ENCODE measurements around the gene OR52N5. TPM values are rescaled to one million over a fixed set of nuclear protein-coding genes. Genes with fewer than 3 reads are reported as not detected.
A peak's percentile ranks its signal among the peaks of the same experiment; 100 is the strongest.

OR52N5 gene
- total RNA-seq, 1 donor from 2014 or later, result not detected

DNA sequence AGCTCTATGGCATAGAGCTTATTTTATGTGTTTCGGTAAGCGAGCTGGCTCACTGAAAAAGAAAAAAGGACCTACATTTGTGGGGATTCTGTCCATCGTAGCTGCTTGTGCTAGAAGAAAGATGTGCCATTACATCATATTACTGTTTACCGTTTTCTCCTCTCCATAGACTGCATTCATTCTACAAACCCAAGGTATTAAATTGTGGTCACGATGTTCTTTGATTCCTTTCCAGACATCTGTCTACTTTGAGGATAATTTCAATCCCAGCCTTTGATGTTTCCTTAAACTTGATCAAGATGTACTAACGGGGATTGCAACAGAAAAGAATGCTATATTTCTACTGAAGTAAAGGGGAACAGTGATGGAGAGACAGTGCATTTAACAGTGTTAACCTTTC is 13.4 kb upstream of the OR52N5 start:
- no peaks in the 10 kb centered on the region for H3K9me3 ChIP-seq (ENCODE audit: insufficient read depth, low read depth, low read length)
- Mint-ChIP-seq H3K27ac (ENCODE audit: unreplicated experiment) (no peak overlapping the region), H3K27me3 (ENCODE audit: low read depth, unreplicated experiment) (no peaks in the 10 kb centered on the region), H3K4me1 (ENCODE audit: low read depth, unreplicated experiment) (no peaks in the 10 kb centered on the region), H3K36me3 (ENCODE audit: low read depth, unreplicated experiment) (no peaks in the 10 kb centered on the region), H3K4me3 (ENCODE audit: unreplicated experiment) (no peak overlapping the region), H3K9me3 (ENCODE audit: unreplicated experiment) (no peaks in the 10 kb centered on the region)
- H3K27me3 ChIP-seq (ENCODE audit: insufficient read depth, low read length), result no peaks in the 10 kb centered on the region
- H3K36me3 ChIP-seq (ENCODE audit: insufficient read depth, low read length), result no peaks in the 10 kb centered on the region
- TF ChIP-seq, protein P1, sequence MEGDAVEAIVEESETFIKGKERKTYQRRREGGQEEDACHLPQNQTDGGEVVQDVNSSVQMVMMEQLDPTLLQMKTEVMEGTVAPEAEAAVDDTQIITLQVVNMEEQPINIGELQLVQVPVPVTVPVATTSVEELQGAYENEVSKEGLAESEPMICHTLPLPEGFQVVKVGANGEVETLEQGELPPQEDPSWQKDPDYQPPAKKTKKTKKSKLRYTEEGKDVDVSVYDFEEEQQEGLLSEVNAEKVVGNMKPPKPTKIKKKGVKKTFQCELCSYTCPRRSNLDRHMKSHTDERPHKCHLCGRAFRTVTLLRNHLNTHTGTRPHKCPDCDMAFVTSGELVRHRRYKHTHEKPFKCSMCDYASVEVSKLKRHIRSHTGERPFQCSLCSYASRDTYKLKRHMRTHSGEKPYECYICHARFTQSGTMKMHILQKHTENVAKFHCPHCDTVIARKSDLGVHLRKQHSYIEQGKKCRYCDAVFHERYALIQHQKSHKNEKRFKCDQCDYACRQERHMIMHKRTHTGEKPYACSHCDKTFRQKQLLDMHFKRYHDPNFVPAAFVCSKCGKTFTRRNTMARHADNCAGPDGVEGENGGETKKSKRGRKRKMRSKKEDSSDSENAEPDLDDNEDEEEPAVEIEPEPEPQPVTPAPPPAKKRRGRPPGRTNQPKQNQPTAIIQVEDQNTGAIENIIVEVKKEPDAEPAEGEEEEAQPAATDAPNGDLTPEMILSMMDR (IDR thresholded peaks at IDR 0.05; ENCODE audit: insufficient read depth, low read depth, low read length), result no peak
- no peak for TF ChIP-seq EZH2 (IDR thresholded peaks at IDR 0.05; ENCODE audit: insufficient read depth, low read length)
- no peak overlapping the region for H2AFZ ChIP-seq (ENCODE audit: low read depth, low read length)
- no peak overlapping the region for H3K9ac ChIP-seq (ENCODE audit: low read length)
- no peaks in the 10 kb centered on the region for H3K79me2 ChIP-seq (ENCODE audit: insufficient read depth, low read length)
- H3K4me1 ChIP-seq (ENCODE audit: insufficient read depth, low read length), result no peaks in the 10 kb centered on the region
- no peak overlapping the region for H3K27ac ChIP-seq (ENCODE audit: low read depth, low read length)
- FAIRE-seq (no peak), DNase-seq (ENCODE audit: low read depth) (no peak)
- H3K4me3 ChIP-seq (ENCODE audit: insufficient read depth, low read depth, low read length), result no peak overlapping the region
- H4K20me1 ChIP-seq (ENCODE audit: insufficient read depth, low read length), result no peaks in the 10 kb centered on the region
- H3K4me2 ChIP-seq (ENCODE audit: low read length), result no peak overlapping the region

DNA sequence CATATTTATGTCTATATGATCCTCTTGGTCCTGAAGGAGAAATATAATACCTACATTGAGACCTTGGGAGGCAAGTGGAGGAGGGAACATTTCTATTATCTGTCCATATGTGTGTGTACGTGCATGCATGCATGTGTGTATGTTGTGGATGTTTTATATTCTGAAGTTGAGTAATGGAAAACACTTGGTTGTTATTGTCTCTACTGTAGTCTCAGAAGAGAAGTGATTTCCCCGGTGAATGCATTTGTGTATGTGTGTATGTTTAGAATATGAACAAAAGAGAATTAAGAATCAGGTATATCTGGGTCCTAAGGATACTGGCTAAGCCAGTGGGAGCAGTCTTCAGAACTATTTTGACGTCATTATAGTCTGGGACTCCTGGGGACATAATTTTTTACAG is 8.0 kb upstream of the OR52N5 start, which contains the start of gene OR52N1:
Gene OR52N1 (minus strand): TSS at position 101 of the 400 bp plus-strand sequence. CDS start 2,449 bp downstream, outside the sequence.
- no peaks in the 10 kb centered on the region for H3K4me1 Mint-ChIP-seq (ENCODE audit: low read depth, unreplicated experiment)
- FAIRE-seq (no peak), DNase-seq (ENCODE audit: low read depth) (no peak)
- no peak within 1 kb of the TSS for H3K4me3 ChIP-seq (ENCODE audit: insufficient read depth, low read depth, low read length)
- H3K9me3 ChIP-seq (ENCODE audit: insufficient read depth, low read depth, low read length), result no peaks in the 10 kb centered on the region
- H3K36me3 ChIP-seq (ENCODE audit: insufficient read depth, low read length), result no peaks in the 10 kb centered on the region
- no peak within 1 kb of the TSS for H3K4me2 ChIP-seq (ENCODE audit: low read length)
- no peaks in the 10 kb centered on the region for H4K20me1 ChIP-seq (ENCODE audit: insufficient read depth, low read length)
- no peaks in the 10 kb centered on the region for H3K27me3 ChIP-seq (ENCODE audit: insufficient read depth, low read length)
- no peaks in the 10 kb centered on the region for H3K79me2 ChIP-seq (ENCODE audit: insufficient read depth, low read length)
- no peak within 1 kb of the TSS for H3K9ac ChIP-seq (ENCODE audit: low read length)
- H3K4me3 Mint-ChIP-seq (ENCODE audit: unreplicated experiment), result no peak within 1 kb of the TSS
- no peaks in the 10 kb centered on the region for H3K27me3 Mint-ChIP-seq (ENCODE audit: low read depth, unreplicated experiment)
- H3K27ac Mint-ChIP-seq (ENCODE audit: unreplicated experiment), result no peak within 1 kb of the TSS
- H3K9me3 Mint-ChIP-seq (ENCODE audit: unreplicated experiment), result no peaks in the 10 kb centered on the region
- H3K27ac ChIP-seq (ENCODE audit: low read depth, low read length), result no peak within 1 kb of the TSS
- H2AFZ ChIP-seq (ENCODE audit: low read depth, low read length), result no peak within 1 kb of the TSS
- H3K4me1 ChIP-seq (ENCODE audit: insufficient read depth, low read length), result no peaks in the 10 kb centered on the region
- no peak for TF ChIP-seq EZH2 (IDR thresholded peaks at IDR 0.05; ENCODE audit: insufficient read depth, low read length)
- TF ChIP-seq, protein P1 (IDR thresholded peaks at IDR 0.05; ENCODE audit: insufficient read depth, low read depth, low read length), result no peak
- H3K36me3 Mint-ChIP-seq (ENCODE audit: low read depth, unreplicated experiment), result no peaks in the 10 kb centered on the region

DNA sequence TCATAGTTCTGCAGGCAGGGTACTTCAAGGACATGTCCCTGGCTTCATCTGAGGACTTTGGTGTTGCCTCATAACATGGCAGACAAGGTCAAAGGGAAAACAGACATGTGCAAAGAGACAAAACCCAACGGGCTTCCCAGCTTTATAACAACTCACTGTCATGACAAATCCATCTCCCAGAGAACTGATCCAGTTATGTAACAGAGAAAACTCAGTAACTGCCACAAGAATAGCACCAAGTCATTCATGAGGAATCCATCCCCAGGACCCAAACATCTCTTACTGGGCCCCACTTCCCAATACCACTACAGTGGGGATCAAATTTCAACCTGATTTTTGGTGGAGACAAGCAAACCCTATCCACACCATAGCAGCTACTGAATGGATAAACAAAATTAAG is 16.1 kb downstream of the OR52N5 start:
- Histone ChIP-seq H3K4me1 (ENCODE audit: insufficient read depth, low read length) (no peaks in the 10 kb centered on the region), H3K79me2 (ENCODE audit: insufficient read depth, low read length) (no peaks in the 10 kb centered on the region), H3K9me3 (ENCODE audit: insufficient read depth, low read depth, low read length) (no peaks in the 10 kb centered on the region), H4K20me1 (ENCODE audit: insufficient read depth, low read length) (no peaks in the 10 kb centered on the region), H3K4me2 (ENCODE audit: low read length) (no peak overlapping the region), H3K27ac (ENCODE audit: low read depth, low read length) (no peak overlapping the region), H3K27me3 (ENCODE audit: insufficient read depth, low read length) (no peaks in the 10 kb centered on the region), H3K36me3 (ENCODE audit: insufficient read depth, low read length) (no peaks in the 10 kb centered on the region), H3K4me3 (ENCODE audit: insufficient read depth, low read depth, low read length) (no peak overlapping the region), H2AFZ (ENCODE audit: low read depth, low read length) (no peak overlapping the region), H3K9ac (ENCODE audit: low read length) (no peak overlapping the region)
- H3K36me3 Mint-ChIP-seq (ENCODE audit: low read depth, unreplicated experiment), result no peaks in the 10 kb centered on the region
- FAIRE-seq (no peak), DNase-seq (ENCODE audit: low read depth) (no peak)
- H3K27me3 Mint-ChIP-seq (ENCODE audit: low read depth, unreplicated experiment), result no peaks in the 10 kb centered on the region
- TF ChIP-seq, protein P1 (IDR thresholded peaks at IDR 0.05; ENCODE audit: insufficient read depth, low read depth, low read length), result no peak
- no peak for TF ChIP-seq EZH2 (IDR thresholded peaks at IDR 0.05; ENCODE audit: insufficient read depth, low read length)
- H3K4me3 Mint-ChIP-seq (ENCODE audit: unreplicated experiment), result no peak overlapping the region
- no peaks in the 10 kb centered on the region for H3K9me3 Mint-ChIP-seq (ENCODE audit: unreplicated experiment)
- H3K27ac Mint-ChIP-seq (ENCODE audit: unreplicated experiment), result peak overlapping the region; percentile 12
- H3K4me1 Mint-ChIP-seq (ENCODE audit: low read depth, unreplicated experiment), result no peaks in the 10 kb centered on the region
